Measurements from ENCODE around the gene PTPN1. TPM values are rescaled to one million over a fixed set of nuclear protein-coding genes. Genes with fewer than 3 reads are reported as not detected.

PTPN1 gene
- total RNA-seq, 3 donors from 2014 or later (not counting 1 experiment from before 2014, with no cell fraction given) = 52.9 to 64.5 (median 58.3) TPM

GRCh38 chr20:50484271-50484976, 25.8 kb upstream of the PTPN1 start:
- no peaks in the 10 kb centered on the region for H3K36me3 Mint-ChIP-seq
- intact Hi-C loops (cut with micrococcal nuclease) = no loop called here
- H3K4me3 ChIP-seq (ENCODE audit: low read length) = no peak overlapping the region

GRCh38 chr20:50487397-50487796, 22.8 kb upstream of the PTPN1 start:
- no peak overlapping the region for H3K27ac ChIP-seq (ENCODE audit: low read length)
- no peak overlapping the region for H3K4me3 Mint-ChIP-seq
- H3K4me1 ChIP-seq (ENCODE audit: control insufficient read depth, insufficient read depth, low read length) = peaks cover 11% of the 10 kb centered on the region
- H3K27ac Mint-ChIP-seq = no peak overlapping the region
- H3K36me3 ChIP-seq (ENCODE audit: control insufficient read depth, insufficient read depth, low read length) = no peaks in the 10 kb centered on the region
- H3K4me3 ChIP-seq (ENCODE audit: low read length) = no peak overlapping the region
- peaks cover 19% of the 10 kb centered on the region in 2 donors for H3K4me1 Mint-ChIP-seq
- H3K36me3 Mint-ChIP-seq = no peaks in the 10 kb centered on the region
- H3K9me3 ChIP-seq (ENCODE audit: control insufficient read depth, insufficient read depth, low read length) = no peaks in the 10 kb centered on the region
- no peak for ATAC-seq
- H3K27me3 Mint-ChIP-seq (ENCODE audit: low read depth in 2 of 2) = peaks cover 0 to 3% of the 10 kb centered on the region in 2 donors
- no peak for DNase-seq
- WGBS (ENCODE audit: insufficient coverage) = 26% methylated on average over 4 of the region's 4 CpGs
- no peak for TF ChIP-seq CTCF (IDR thresholded peaks at IDR 0.05)
- no peaks in the 10 kb centered on the region for H3K9me3 Mint-ChIP-seq
- H3K27me3 ChIP-seq (ENCODE audit: control insufficient read depth, insufficient read depth, low read length) = no peaks in the 10 kb centered on the region
- intact Hi-C loops (cut with micrococcal nuclease) = no loop called here

More at GRCh38 chr20:50484271-50484976, 25.8 kb upstream of the PTPN1 start:
- Histone ChIP-seq H3K27ac (ENCODE audit: low read length) (peak overlapping the region; percentile 86), H3K9me3 (ENCODE audit: control insufficient read depth, insufficient read depth, low read length) (no peaks in the 10 kb centered on the region), H3K4me1 (ENCODE audit: control insufficient read depth, insufficient read depth, low read length) (peaks cover 11% of the 10 kb centered on the region), H3K27me3 (ENCODE audit: control insufficient read depth, insufficient read depth, low read length) (no peaks in the 10 kb centered on the region), H3K36me3 (ENCODE audit: control insufficient read depth, insufficient read depth, low read length) (no peaks in the 10 kb centered on the region)
- Mint-ChIP-seq H3K27ac (peak overlapping the region; percentile 86 to 87), H3K4me1 (peaks cover 19% of the 10 kb centered on the region in 2 donors), H3K4me3 (peak overlapping the region; percentile 95), H3K27me3 (ENCODE audit: low read depth in 2 of 2) (no peaks in the 10 kb centered on the region), H3K9me3 (no peaks in the 10 kb centered on the region)
- WGBS (ENCODE audit: insufficient coverage) = 84% methylated on average over 6 of the region's 6 CpGs
- TF ChIP-seq CTCF (IDR thresholded peaks at IDR 0.05) = no peak
- no peak for ATAC-seq
- no peak for DNase-seq

- H3K9me3 Mint-ChIP-seq = no peaks in the 10 kb centered on the region
- WGBS (ENCODE audit: insufficient coverage) = 73% methylated on average over 10 of the region's 10 CpGs
- Histone ChIP-seq H3K4me1 (ENCODE audit: control insufficient read depth, insufficient read depth, low read length) (peaks cover 3% of the 10 kb centered on the region), H3K27ac (ENCODE audit: low read length) (no peak overlapping the region), H3K9me3 (ENCODE audit: control insufficient read depth, insufficient read depth, low read length) (no peaks in the 10 kb centered on the region), H3K4me3 (ENCODE audit: low read length) (no peak overlapping the region), H3K36me3 (ENCODE audit: control insufficient read depth, insufficient read depth, low read length) (no peaks in the 10 kb centered on the region), H3K27me3 (ENCODE audit: control insufficient read depth, insufficient read depth, low read length) (no peaks in the 10 kb centered on the region)
- no peak for TF ChIP-seq CTCF (IDR thresholded peaks at IDR 0.05)
- peaks cover 11 to 12% of the 10 kb centered on the region in 2 donors for H3K4me1 Mint-ChIP-seq
- H3K4me3 Mint-ChIP-seq = no peak overlapping the region
- H3K36me3 Mint-ChIP-seq = no peaks in the 10 kb centered on the region
- ATAC-seq = no peak
- no peak for DNase-seq
- intact Hi-C loops (cut with micrococcal nuclease) = no loop called here
- no peak overlapping the region for H3K27ac Mint-ChIP-seq
- H3K27me3 Mint-ChIP-seq (ENCODE audit: low read depth in 2 of 2) = peaks cover 0 to 4% of the 10 kb centered on the region in 2 donors
These were observed 21.9 kb upstream of the PTPN1 start for GRCh38 chr20:50488236-50488806.

Data from natural killer cell (primary cell).